ENCODE measurements around the gene SYT5. TPM values are rescaled to one million over a fixed set of nuclear protein-coding genes. Genes with fewer than 3 reads are reported as not detected.

Gene SYT5
- total RNA-seq, 2 experiments from 2014 or later = not detected

Other genes with a start within 250 kb of the SYT5 start
- gene NLRP7, start 232.8 kb downstream of the SYT5 start, total RNA-seq = not detected
- gene NLRP2, start 213.9 kb downstream of the SYT5 start, total RNA-seq = 10 to 100 TPM; 14.1 to 14.3 TPM
- gene GP6, start 142.0 kb downstream of the SYT5 start, total RNA-seq = not detected
- 10 to 100 TPM; 23.3 TPM for gene RDH13, start 117.1 kb downstream of the SYT5 start, total RNA-seq
- gene EPS8L1, start 104.4 kb downstream of the SYT5 start, total RNA-seq = 1 to 10 TPM; 1.4 to 1.5 TPM
- gene PPP1R12C, start 62.7 kb downstream of the SYT5 start, total RNA-seq = 10 to 100 TPM; 87.4 to 89.7 TPM
- gene TNNT1, start 31.1 kb downstream of the SYT5 start, total RNA-seq = not detected
- gene TNNI3, start 22.6 kb downstream of the SYT5 start, total RNA-seq = not detected
- not detected for gene DNAAF3, start 13.7 kb downstream of the SYT5 start, total RNA-seq
- not detected for gene PTPRH, start 29.2 kb upstream of the SYT5 start, total RNA-seq
- 1 to 10 TPM; 6.5 to 7.6 TPM for gene TMEM86B, start 48.5 kb upstream of the SYT5 start, total RNA-seq
- 100 to 1,000 TPM; 226 to 230 TPM for gene PPP6R1, start 78.7 kb upstream of the SYT5 start, total RNA-seq
- 10 to 100 TPM; 74.4 to 79.6 TPM for gene HSPBP1, start 99.8 kb upstream of the SYT5 start, total RNA-seq
- 1 to 10 TPM; 4.8 to 5.7 TPM for gene BRSK1, start 103.7 kb upstream of the SYT5 start, total RNA-seq
- under 1 TPM in 1 of 2 experiments, not detected in 1; 0.31 TPM for gene TMEM150B, start 145.1 kb upstream of the SYT5 start, total RNA-seq
- 10 to 100 TPM; 17.4 to 18.1 TPM for gene KMT5C, start 159.6 kb upstream of the SYT5 start, total RNA-seq
- gene COX6B2, start 174.4 kb upstream of the SYT5 start, total RNA-seq = not detected
- not detected for gene GARIN5B, start 183.0 kb upstream of the SYT5 start, total RNA-seq
- under 1 TPM; 0.08 to 0.21 TPM for gene IL11, start 190.2 kb upstream of the SYT5 start, total RNA-seq
- not detected for gene TMEM190, start 196.5 kb upstream of the SYT5 start, total RNA-seq
- gene TMEM238, start 204.0 kb upstream of the SYT5 start, total RNA-seq = 10 to 100 TPM; 11.3 to 12.1 TPM
- 1,000 to 10,000 TPM; 2,223 to 2,277 TPM for gene RPL28, start 205.6 kb upstream of the SYT5 start, total RNA-seq
- gene UBE2S, start 227.5 kb upstream of the SYT5 start, total RNA-seq = 100 to 1,000 TPM; 296 to 311 TPM

All from activated CD8-positive, alpha-beta memory T cell treated with anti-CD3 and anti-CD28 coated beads for 36 hours (primary cell).